HEK293 (cell line): Measurements from ENCODE around the gene FGF6.
"Not testable (repeated sequence)": the region's sequence is repeated elsewhere in the genome, so short reads cannot be mapped to it uniquely, and the experiment has no call there.

ENCODE experiments used
- CTCF ChIP-seq: fragments of 450-650 bp; formaldehyde crosslinking; IDR thresholded peaks from 2 replicates; pipeline ENCODE4 v1.5.1; 2016; ENCODE audit warnings: missing biosample characterization, missing genetic modification characterization
- ELK4 ChIP-seq: IDR thresholded peaks from 2 replicates; pipeline ENCODE4 v1.6.1; 2011; ENCODE audit warnings: mild to moderate bottlenecking, low read depth, low read length, borderline replicate concordance
- GLI4 ChIP-seq: fragments of 450-650 bp; formaldehyde crosslinking; IDR thresholded peaks from 2 replicates; pipeline ENCODE4 v1.5.1; 2016; ENCODE audit warnings: missing biosample characterization, missing genetic modification characterization
- KLF9 ChIP-seq: fragments of 450-650 bp; formaldehyde crosslinking; IDR thresholded peaks from 2 replicates; pipeline ENCODE4 v1.5.1; 2016; ENCODE audit warnings: missing biosample characterization, missing genetic modification characterization, low read depth
- SCRT1 ChIP-seq: fragments of 450-650 bp; formaldehyde crosslinking; IDR thresholded peaks from 2 replicates; pipeline ENCODE4 v1.5.1; 2016; ENCODE audit warnings: missing biosample characterization, missing genetic modification characterization, borderline replicate concordance
- TRIM28 ChIP-seq: IDR thresholded peaks from 2 replicates; pipeline ENCODE4 v1.6.1; 2011; ENCODE audit warnings: low read length, control low read depth, borderline replicate concordance
- YY2 ChIP-seq: fragments of 450-650 bp; formaldehyde crosslinking; IDR thresholded peaks from 2 replicates; pipeline ENCODE4 v1.5.1; 2016; ENCODE audit warnings: missing biosample characterization, missing genetic modification characterization
- ZNF239 ChIP-seq: fragments of 450-650 bp; formaldehyde crosslinking; IDR thresholded peaks from 2 replicates; pipeline ENCODE4 v1.5.1; 2016; ENCODE audit warnings: missing biosample characterization, missing genetic modification characterization
- ZNF274 ChIP-seq, 2 experiments: fragments of 200-500 bp in 1 of 2; fragments of 450-650 bp in 1 of 2; sonication (Bioruptor generic) in 1 of 2; formaldehyde crosslinking in 1 of 2; IDR thresholded peaks; 2 replicates each; pipeline versions ENCODE4 v1.5.1 to v1.6.1; 2014 to 2016; ENCODE audit warnings: borderline replicate concordance in 1 of 2, inconsistent platforms in 1 of 2, low read length in 1 of 2, missing biosample characterization in 1 of 2, missing genetic modification characterization in 1 of 2
- ZNF302 ChIP-seq: fragments of 450-650 bp; formaldehyde crosslinking; IDR thresholded peaks from 2 replicates; pipeline ENCODE4 v1.5.1; 2016; ENCODE audit warnings: missing biosample characterization, missing genetic modification characterization, low read depth
- ZNF366 ChIP-seq: fragments of 450-650 bp; formaldehyde crosslinking; conservative IDR thresholded peaks from 2 replicates; pipeline ENCODE4 v1.5.1; 2016; ENCODE audit warnings: missing biosample characterization, missing genetic modification characterization
- ZNF521 ChIP-seq: fragments of 450-650 bp; formaldehyde crosslinking; IDR thresholded peaks from 2 replicates; pipeline ENCODE4 v1.5.1; 2017; ENCODE audit warnings: missing biosample characterization, mild to moderate bottlenecking, missing genetic modification characterization
- ZNF843 ChIP-seq: fragments of 450-650 bp; formaldehyde crosslinking; IDR thresholded peaks from 2 replicates; pipeline ENCODE4 v1.5.1; 2016; ENCODE audit warnings: missing biosample characterization, missing genetic modification characterization
- ZSCAN16 ChIP-seq: fragments of 450-650 bp; formaldehyde crosslinking; IDR thresholded peaks from 2 replicates; pipeline ENCODE4 v1.5.1; 2016; ENCODE audit warnings: missing biosample characterization, missing genetic modification characterization

- TF ChIP-seq ZNF274 (IDR thresholded peaks at IDR 0.05; ENCODE audit: low read length); ZNF274 (tag by site-specific recombination; IDR thresholded peaks at IDR 0.05; ENCODE audit: borderline replicate concordance); CTCF (tag by site-specific recombination); GLI4 (tag by site-specific recombination); ZSCAN16; ZNF302 (tag by site-specific recombination); ZNF521 (tag by site-specific recombination); SCRT1; ELK4; ZNF239 (tag by site-specific recombination); ZNF366 (tag by site-specific recombination); TRIM28; KLF9 (tag by site-specific recombination); ZNF843; YY2 (tag by site-specific recombination): not testable (repeated sequence)
These were observed 40.6 kb downstream of the FGF6 start for GRCh38 chr12:4404877-4405637.
